NCI-H748 (cell line): Measurements from ENCODE around the gene TEK.
"Not testable (repeated sequence)": the region's sequence is repeated elsewhere in the genome, so short reads cannot be mapped to it uniquely, and the experiment has no call there.

Experiments used
- DNase-seq: peaks from one replicate; lab custom pipeline; 2025; ENCODE audit not compliant: unreplicated experiment; lab: John Stamatoyannopoulos, UW

Gene TEK

GRCh38 chr9:27108981-27109541, at the start of gene TEK:
Gene TEK (plus strand): TSS chr9:27109225. CDS start chr9:27109591, 366 bp downstream.
- DNase-seq = no peak

DNA sequence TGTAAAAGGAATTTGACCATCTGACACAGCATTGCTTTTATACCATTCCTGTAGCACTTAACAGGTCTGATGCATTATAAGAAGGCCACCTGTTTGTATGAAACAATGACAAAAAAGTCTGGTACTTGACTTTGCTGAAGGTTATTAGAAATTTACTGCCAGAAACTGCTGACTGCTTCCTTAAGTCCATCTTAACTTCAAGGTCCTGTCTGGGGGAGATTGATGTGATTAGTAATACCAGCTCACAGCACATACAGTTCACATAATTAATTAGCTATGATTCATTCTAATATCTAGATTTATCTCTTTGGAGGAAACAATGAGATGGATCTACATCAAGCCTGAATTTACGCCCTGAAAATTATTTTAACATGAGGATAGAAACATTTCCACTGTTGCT, 49.6 kb upstream of the TEK start:
- DNase-seq = no peak

- no peak for DNase-seq
Measured at GRCh38 chr9:27059907-27060306, 49.1 kb upstream of the TEK start.

GRCh38 chr9:27065288-27065687, 43.7 kb upstream of the TEK start:
- DNase-seq = no peak

DNA sequence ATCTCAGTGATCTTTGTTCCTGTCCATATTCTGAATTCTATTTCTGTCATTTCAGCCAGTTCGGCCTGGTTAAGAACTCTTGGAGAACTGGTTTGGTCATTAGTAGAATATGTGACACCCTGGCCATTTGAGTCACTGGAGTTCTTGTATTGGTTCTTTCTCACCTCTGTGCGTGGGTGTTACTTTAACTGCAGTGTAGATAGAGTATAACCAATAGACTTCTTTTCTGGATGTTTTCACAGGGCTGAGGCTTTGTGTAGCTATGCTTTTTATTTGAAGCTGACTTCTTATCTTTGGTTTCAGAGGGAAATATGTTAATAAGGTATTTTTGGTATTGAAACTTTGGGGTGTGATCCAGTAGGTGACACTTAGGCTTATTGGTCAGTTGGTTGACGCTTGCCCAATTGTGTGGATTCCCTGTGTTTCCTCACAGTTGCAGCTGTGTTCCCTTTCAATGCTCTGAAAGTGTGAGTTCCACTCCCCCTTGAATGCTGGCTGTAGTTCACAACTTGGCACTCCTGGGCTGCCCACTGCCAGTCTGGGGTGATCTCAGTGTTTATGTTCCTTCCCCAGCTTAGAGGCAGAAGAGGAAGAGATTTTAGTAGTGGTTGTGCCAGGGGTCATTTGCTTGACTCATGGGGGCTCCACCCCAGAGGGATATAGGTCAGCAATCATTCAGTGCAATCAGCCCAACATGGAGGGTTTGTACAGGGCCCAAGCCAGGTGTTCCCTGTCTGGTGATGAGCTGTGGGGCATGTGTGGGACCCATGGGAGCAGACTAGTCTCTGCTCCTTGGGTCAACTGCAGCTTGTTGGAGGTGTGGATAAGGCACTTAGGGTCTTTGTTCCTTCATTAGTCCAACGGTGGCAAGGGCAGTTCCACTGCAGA, 34.9 kb upstream of the TEK start:
- no peak for DNase-seq

- DNase-seq = no peak
Measured at GRCh38 chr9:27078685-27079084, 30.3 kb upstream of the TEK start.

DNA sequence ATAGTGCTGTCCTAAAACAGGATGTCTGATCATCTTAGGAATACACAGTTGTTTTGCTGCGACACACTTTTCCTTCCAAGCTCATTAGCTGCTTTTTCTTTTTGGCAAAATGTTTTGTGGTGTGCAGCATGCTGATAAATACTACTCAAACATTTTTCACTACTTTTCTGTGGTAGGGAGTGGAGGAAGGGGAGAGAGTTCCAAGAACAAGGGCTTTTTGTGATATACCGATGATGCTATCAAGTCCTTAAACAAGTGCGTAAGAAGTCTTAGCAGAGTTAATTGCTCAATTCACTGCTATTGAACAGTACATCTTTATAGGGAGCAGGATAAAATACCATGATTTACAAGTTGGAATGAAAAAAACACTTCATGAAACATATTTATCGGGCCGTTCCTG, 23.6 kb upstream of the TEK start:
- DNase-seq = no peak

DNA sequence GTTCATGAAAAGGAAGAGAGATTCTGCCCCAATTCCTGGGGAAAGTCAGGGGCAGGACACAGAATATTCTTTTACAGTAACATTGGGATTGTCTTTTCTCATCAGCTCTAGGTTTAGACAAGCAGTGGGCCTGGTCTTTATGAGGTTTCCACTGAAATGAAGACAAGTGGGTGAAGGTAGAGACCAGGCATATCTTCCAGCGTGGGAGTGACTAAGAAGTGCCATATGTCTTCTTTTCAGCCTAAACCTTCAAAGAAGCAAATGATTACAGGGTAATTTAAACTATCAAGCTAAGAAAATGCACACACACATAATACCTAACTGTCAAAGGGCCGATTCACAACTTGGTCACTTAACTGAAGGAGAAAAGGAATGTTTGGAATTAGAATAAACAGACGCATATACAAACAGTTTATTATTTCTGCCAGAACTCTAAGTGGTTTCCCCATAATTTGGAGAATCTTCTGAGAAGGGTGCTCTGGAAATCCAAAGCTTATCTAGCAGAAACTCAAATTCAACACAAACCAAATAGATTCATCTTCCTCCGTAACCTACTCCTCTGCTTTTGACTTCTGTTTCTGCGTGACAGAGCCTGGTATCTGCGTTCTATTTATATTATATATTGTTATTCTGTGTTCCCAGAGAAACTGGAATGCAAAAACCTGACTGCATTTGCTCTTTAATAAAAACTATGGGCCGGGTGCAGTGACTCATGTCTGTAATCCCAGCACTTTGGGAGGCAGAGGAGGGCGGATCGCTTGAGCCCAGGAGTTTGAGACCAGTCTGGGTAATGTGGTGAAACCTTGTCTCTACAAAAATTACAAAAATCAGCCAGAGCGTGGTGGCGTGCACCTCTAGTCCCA, 22.0 kb upstream of the TEK start:
- DNase-seq = no peak

- no peak for DNase-seq
Measured at GRCh38 chr9:27088981-27089380, 20.0 kb upstream of the TEK start.

DNA sequence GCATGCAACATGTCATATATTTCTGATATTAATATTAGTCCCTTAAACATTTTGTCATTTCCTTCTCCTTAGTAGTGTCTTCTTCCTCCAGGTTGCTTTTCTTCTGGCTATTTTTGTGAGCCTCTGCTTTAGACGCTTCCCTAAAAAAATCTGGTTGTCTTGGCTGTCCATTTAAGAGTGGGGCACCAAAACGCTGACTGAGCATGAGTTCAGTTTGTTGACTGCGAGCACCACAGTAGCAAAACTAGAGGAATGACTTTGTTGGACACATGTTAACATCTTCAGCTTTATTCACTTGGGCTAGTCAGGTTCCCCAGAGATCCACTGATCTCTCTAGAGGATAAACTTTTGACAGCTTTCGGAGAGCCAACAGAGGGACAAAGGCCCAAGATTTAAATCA, 19.3 kb upstream of the TEK start:
- DNase-seq = no peak

DNA sequence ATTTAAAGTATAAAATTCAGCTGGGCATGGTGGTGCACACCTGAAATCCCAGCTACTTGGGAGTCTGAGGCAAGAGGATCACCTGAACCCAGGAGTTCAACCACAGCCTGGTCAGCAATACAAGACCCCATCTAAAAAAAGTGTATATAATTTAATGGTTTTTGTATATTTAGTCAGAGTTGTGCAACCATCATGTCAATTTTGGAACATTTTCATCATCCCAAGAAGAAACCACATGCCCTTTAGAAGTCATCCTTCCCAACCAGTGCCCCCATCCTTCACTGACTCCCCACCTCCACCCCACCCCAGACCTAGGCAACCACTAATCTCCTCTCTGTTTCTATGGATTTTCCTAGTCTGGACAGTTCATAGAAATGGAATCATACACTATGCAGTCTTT, 18.8 kb upstream of the TEK start:
- DNase-seq = no peak

DNA sequence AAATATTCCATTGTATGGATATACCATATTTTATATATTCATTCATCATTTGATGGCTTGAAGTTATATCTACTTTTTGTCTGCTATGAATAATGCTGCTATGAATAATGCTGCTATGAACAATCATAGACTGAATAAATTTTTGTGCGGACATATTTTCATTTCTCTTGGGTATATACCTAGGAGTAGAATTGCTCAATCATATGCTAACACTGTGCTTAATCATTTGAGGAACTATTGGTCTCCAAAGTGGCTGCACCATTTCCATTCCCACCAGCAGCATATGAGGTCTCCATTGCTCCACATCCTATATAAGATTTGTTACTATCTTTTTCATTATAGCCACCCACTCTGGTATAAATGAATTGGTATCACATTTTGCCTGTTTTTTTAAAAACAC, 18.3 kb upstream of the TEK start:
- DNase-seq = no peak

- DNase-seq = not testable (repeated sequence)
Measured at GRCh38 chr9:27092496-27092895, 16.5 kb upstream of the TEK start.

GRCh38 chr9:27093384-27094067, 15.5 kb upstream of the TEK start:
- not testable (repeated sequence) for DNase-seq

GRCh38 chr9:27094640-27095298, 14.3 kb upstream of the TEK start:
- no peak for DNase-seq

DNA sequence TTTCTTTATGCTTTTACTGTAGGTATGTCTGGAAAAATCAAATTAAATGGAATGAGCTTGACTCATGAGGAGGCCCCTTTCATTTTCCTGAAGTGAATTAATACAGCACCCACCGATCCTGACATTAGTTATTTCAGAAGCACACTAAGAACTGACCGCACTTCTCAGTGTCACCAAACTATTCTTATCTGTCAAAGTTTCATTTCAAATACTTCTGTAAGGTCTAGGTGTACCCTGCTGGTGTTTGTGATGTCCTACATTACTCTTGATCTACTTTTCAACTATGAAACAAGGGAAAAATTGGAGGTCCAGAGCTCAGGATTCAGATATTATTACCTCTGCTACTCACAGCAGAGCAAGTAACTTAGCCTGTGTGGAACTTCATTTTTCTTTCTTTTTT, 1.8 kb upstream of the TEK start:
- DNase-seq = no peak

DNA sequence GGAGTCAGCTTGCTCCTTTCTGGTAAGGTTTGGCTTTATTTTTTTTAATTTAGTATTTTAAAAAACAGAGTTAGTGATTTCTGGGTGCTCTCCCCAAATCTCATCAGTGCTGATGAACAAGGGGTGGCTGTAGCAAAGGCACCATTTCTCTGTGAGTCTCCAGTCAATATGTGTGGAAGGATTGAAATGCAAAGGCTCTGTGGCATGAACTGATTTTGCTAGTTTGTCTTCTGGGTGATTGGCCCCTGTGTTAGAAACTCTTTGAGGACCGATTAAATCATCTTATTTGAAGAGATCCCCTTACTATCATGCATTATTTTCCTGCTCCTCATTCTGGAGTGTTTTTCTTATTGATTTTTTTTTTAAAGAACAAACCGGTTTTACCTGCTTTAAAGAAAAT, 596 bp downstream of the TEK start:
- DNase-seq = peak; percentile 35

DNA sequence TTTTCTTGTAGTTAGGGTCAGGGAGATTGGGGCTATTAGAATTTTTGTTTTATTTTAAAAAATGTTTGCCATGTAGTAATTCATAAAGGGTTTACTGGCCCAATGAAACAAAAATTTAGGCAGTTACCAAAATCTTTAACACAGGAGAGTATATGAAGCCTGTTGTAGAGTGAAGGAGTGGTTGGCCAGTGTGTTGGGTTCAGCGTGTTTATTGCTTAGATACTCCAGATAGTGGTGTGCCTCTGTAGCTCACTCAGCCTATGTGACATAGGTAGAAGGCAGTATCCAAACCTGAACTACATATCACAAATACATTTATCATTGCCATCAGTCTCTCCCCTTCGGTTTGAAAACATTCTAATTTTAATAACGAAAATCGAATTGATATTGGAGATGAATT, 1.2 kb downstream of the TEK start:
- no peak for DNase-seq

GRCh38 chr9:27112235-27112634, 3.2 kb downstream of the TEK start:
- DNase-seq = no peak

DNA sequence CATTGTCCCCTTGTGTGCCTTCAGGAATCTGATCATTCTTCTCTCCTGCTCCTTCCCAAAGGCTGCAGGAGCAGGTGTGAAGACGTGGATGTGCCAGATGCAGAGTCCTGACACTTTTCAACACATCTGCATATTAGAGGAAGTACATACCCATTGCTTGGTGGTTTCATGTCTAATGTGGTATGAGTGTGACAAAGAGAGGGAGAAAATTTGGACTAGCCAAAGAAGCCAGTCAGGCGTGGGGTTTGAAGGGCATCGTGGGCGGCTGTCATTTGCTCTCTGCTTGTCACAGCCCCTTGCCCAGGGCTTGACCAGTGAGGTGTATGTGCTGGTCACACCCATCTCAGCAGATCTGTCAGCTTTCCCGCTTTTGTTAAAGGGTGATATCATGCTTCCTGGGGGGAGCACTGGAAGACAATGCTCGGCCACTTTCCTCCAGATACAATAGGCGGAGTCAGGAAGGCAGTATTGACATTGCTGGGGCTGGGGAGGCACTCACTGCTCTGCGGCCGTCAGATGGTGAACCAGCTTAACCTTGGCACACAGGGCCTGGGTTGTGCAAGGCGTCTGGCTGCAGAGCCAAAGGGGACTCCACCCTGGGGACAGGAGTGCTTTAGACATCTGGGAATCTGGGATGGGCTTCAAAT, 8.6 kb downstream of the TEK start:
- peak; percentile 92 for DNase-seq
